OCI-LY1 (cell line): Measurements from ENCODE around the gene C3orf49.

Experiments used
- EZH2 ChIP-seq: fragments of 200-600 bp; sonication (generic), shearing (Covaris generic); IDR thresholded peaks from 2 replicates; pipeline ENCODE4 v1.8.0; 2017; ENCODE audit warnings: borderline replicate concordance, mixed run types, mild to moderate bottlenecking, antibody characterized with exemption, low read length, moderate library complexity, mixed read lengths
- TF ChIP-seq, protein P1 (sequence below): fragments of 200-600 bp; sonication (generic), shearing (Covaris generic); IDR thresholded peaks from 2 replicates; pipeline ENCODE4 v1.5.1; 2017; ENCODE audit warnings: mild to moderate bottlenecking, antibody characterized with exemption, low read length, moderate library complexity, mixed read lengths

DNA sequence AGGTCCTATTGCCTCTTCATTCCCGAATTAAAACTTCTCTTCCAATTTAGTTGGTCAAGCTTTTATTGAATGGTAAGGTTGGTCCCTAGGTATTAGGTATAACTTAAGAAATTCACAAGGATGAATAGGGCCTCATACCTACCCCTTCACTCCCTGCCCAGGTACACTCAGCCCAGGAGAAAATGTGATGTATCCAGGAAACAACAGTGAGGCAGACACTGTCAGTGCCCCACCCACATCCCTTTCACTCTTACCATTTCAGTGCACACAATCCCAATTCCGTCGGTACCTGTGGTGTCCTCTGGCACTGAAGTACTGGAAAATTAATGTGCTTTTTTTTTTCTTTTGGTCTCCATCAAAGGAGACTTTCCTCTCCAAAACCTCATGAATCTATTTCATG, 10.5 kb upstream of the C3orf49 start:
- TF ChIP-seq, protein P1, sequence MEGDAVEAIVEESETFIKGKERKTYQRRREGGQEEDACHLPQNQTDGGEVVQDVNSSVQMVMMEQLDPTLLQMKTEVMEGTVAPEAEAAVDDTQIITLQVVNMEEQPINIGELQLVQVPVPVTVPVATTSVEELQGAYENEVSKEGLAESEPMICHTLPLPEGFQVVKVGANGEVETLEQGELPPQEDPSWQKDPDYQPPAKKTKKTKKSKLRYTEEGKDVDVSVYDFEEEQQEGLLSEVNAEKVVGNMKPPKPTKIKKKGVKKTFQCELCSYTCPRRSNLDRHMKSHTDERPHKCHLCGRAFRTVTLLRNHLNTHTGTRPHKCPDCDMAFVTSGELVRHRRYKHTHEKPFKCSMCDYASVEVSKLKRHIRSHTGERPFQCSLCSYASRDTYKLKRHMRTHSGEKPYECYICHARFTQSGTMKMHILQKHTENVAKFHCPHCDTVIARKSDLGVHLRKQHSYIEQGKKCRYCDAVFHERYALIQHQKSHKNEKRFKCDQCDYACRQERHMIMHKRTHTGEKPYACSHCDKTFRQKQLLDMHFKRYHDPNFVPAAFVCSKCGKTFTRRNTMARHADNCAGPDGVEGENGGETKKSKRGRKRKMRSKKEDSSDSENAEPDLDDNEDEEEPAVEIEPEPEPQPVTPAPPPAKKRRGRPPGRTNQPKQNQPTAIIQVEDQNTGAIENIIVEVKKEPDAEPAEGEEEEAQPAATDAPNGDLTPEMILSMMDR, result no peak
- no peak for TF ChIP-seq EZH2
